GM12864 (cell line): Measurements from ENCODE around the gene SHD.

ENCODE experiments used
- DNase-seq: peaks from one replicate; pipeline ENCODE4 v3.0.0-alpha.2; 2011; ENCODE audit warnings: low read depth
- H3K4me3 ChIP-seq: 2 replicates; pipeline ENCODE4 v1.5.1; 2011; ENCODE audit warnings: mild to moderate bottlenecking, low read depth, low read length, control low read depth
- CTCF ChIP-seq: IDR thresholded peaks from 2 replicates; pipeline ENCODE4 v1.5.1; 2011; ENCODE audit warnings: low read depth, mild to moderate bottlenecking, moderate library complexity, low read length, control low read depth, inconsistent platforms; ENCODE audit errors: missing control alignments

Gene SHD

GRCh38 chr19:4260613-4261191 lies 18.4 kb upstream of the SHD start:
- H3K4me3 ChIP-seq: no peak overlapping the region
- no peak for DNase-seq
- no peak for TF ChIP-seq CTCF

DNA sequence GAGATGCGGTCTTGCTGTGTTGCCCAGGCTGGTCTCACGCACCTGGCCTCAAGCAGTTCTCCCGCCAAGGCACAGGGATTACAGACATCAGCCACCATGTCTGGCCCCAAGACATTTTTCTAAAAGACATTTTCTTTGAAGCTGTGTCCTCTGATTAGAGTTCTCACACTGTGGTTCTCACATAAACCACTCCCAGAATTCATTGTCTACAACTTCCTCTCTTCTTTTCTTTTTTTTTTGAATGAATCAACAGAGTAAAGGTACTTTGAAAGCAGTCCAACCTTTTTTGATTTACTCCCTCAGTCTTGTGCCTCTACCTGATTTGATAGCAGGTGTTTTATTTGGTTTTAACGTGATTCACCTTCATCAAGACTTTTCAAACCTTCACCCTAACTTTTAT lies 14.3 kb upstream of the SHD start:
- H3K4me3 ChIP-seq: no peak overlapping the region
- TF ChIP-seq CTCF: no peak
- no peak for DNase-seq

- TF ChIP-seq CTCF: no peak
- no peak for DNase-seq
- no peak overlapping the region for H3K4me3 ChIP-seq
Observed at GRCh38 chr19:4266253-4267000, 12.6 kb upstream of the SHD start.

DNA sequence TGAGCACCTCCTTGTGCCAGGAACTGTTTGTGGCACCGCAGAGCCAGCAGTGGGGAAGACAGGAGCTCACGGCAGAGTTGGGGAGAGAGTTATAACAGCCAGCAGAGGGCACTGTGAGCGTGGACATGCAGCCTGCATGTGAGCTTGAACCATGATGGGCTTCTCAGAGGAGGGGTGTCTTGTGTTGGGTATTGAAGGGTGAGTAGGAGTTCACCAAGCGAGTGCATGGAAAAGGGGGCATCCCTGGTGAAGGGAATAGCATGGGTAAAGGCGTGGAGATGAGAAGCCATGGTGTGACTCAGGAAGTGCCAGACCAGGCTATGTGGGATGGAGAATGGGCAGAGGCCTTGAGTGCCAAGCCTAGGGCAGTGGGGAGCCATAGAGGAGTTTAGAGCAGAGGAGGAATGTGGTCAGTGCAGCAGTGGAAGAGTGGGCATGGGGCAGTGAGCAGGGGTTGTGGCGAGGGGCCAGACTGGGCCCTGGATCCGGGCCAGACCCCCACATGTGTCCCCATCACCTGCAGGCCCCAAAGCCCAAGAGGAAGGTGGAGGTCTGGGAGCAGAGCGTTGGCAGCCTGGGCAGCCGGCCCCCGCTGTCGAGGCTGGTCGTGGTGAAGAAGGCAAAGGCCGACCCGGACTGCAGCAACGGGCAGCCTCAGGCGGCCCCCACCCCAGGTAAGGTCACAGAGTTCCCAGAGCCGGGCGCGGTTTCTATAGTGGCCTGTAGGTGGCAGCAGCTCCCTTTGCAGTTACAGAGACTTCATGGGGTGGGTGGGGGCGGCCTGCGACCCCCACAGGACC lies 11.8 kb upstream of the SHD start:
- no peak for DNase-seq
- no peak overlapping the region for H3K4me3 ChIP-seq
- TF ChIP-seq CTCF: peak; percentile 67

DNA sequence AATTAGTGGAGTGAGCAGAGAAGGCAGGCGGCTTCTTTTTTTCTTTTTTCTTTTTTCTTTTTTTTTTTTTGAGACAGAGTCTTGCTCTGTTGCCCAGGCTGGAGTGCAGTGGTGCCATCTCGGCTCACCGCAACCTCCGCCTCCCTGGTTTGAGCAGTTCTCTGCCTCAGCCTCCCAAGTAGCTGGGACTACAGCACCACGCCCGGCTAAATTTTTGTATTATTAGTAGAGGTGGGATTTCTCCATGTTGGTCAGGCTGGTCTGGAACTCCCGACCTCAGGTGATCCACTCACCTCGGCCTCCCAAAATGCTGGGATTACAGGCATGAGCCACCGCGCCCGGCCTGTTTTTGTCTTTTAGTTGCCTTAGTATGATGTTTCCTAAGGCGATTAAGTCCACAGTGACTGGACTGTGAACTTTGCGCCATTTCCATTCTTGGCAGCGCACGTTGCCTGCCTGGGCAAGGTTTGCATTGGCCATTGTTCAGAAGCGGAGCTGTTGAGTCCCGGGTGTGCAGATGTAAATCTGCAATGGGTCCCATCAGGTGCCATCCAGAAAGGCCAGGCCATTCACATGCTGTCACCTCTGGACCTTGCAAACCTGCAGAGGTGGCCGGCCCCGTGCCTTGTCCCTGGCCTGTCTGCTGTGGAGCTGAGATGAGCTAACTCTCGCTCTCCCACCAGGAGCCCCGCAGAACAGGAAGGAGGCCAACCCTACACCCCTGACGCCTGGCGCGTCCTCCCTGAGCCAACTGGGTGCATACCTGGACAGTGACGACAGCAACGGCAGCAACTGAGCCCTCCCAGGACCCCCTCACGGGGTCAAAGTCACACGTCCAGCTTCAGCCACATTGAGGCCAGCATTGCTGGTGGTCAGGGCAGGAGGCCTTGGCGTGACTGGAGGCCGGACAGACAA lies 10.9 kb upstream of the SHD start:
- TF ChIP-seq CTCF: no peak
- no peak for DNase-seq
- no peak overlapping the region for H3K4me3 ChIP-seq

GRCh38 chr19:4268816-4269430 lies 10.1 kb upstream of the SHD start:
- DNase-seq: no peak
- no peak overlapping the region for H3K4me3 ChIP-seq
- no peak for TF ChIP-seq CTCF
